Activated CD8-positive, alpha-beta memory T cell treated with anti-CD3 and anti-CD28 coated beads, Interleukin-2, amount 50 U/mL, for 24 hours (primary cell): ENCODE results near the gene TBC1D9.
"Not testable (repeated sequence)": the region's sequence is repeated elsewhere in the genome, so short reads cannot be mapped to it uniquely, and the experiment has no call there.

Source experiments
- DNase-seq: peaks from one replicate; pipeline ENCODE4 v3.0.0-alpha.2; 2020; ENCODE audit errors: extremely low read depth

Gene TBC1D9

DNA sequence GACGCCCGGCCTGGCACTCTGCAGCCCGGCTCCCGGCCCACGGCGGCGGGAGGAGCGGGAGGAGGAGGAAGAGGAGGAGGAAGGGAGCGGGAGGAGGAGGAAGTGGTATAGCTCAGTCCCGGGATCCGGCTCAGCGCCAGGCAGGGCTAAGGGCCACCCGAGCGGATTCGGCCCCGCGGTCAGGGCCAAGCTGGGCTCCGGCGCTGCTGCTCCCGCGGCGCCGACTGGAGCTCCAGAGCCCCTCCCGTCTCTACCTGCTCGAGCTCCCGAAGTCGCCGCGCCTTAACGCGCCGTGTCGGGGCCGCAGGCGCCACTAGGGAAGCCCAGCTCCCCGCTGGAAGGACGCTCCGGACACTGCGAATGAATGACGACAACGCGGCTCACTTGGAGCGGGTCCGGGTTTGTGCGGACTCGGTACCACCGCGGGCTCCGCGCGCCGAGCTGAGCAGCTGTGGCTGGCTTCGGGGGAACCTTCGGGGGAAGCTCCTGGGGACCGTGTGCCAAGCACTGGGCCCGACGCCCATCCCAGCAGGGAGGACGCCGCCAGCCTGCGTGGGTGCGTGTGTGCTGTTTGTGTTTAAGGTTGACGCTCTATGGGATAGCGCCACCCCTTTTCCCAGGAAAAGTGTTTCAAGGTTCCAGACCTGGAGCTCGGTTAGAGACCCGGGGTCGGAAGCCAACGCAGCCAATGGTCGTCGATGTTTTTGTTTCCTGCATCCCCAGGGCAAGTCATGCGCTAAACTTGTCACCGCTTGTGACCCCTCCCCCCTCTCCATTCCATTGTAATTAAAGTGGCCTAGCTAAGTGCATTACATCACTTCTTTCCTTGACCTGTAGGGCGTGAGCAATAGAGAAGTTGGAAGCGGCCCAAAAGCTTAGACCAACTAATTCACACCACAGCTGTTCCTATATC, at the start of gene TBC1D9:
TSS of gene TBC1D9 (minus strand) at position 67 of the 913 bp plus-strand sequence. CDS start 340 bp downstream, outside the sequence.
- no peak for DNase-seq

DNA sequence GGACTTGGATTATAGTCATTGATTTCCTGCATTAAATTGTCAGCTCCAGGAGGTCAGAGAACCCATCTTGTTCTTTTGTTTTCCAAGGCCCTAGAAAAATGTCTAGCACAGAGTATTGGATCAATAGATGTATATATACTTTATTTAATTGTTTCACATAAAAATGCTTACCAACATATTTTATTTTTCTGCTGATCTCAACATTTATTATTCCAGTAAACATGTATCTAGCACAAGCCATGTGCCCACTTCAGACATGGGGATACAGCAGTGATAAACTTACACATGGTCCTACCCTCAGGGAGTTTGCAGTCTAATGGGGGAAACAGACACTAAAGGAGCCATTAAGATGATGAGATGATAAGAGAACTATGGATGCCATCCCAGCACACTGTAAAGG, 49.1 kb upstream of the TBC1D9 start:
- DNase-seq: no peak

DNA sequence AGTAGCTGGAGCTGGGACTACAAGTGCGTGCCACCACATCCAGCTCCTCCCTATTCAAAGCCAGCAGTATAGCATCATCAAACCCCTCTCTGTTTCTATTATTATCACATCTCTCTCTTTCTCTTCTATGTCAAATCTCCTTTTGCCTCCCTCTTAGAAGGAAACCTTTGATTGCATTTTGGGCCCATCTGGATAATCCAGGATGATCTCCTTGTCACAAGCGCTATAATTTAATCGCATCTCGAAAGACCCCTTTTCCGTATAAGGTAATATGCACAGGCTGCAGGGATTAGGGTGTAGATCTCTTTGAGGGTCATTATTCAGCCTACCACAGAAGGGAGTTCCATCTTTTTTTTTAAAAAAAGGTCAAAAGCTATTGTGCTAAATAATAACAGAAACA, 46.4 kb upstream of the TBC1D9 start:
- DNase-seq: no peak

DNA sequence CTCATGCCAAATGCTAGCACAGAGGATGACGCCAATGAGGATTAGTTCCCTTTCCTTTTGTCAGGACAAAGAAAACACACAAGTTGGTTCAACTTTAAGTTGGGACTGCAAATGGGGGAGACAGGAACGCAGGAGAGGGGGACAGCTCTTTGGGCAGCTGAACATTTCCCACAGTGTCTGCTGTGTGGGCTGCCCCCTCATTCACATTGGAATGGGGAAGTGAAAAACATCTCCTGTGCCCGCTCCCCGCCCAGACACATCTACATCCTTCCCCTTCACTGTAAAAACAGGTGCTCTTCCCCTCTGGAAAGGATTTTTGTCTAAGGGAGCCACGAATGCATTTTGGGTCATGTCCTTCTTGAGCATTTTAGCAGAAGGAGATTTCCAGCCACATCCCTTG, 44.5 kb upstream of the TBC1D9 start:
- DNase-seq: no peak

DNA sequence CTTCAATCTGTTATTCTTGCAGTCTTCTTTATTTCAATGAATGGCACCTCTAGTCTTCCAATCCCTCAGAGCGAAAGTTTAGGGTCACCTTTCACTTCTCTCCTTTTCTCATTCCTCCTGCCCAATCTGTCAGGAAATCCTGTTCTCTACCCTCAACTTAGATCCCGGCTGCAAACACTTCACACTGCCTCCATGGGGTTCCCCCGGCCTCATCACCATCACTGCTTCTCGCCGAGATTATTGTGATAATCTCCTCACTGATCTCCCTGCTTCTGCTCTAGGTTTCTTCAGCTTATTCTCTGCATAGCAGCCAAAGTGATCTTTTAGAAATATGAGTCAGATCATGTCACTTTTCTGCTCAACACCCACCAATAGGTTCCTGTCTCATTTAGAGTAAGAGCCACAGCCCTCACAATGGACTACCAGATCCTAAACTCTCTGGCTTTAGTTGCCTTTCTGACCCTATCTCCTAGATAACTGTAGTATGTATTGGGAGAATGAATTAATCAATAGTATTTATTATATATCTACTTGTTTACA, 43.6 kb upstream of the TBC1D9 start:
- DNase-seq: no peak

DNA sequence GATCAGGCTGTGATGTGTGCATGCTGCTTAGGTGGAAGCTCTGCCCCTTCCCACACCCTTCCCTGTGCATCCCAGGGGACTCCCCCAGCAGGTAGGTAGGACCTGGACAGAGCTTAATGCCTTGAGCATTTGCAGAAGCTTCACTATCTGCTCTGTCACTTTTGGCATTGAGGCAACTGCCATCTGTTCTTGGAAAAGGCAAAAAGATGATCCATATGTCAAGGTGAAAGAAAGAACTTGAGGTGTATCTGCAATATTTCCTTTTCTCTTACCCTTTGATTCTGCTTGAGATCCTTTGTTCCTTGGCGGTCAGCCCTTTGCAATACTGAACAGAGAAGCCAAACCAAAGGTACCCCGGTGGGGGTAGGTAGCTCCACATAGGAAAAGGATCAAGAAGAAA, 37.1 kb upstream of the TBC1D9 start:
- no peak for DNase-seq

DNA sequence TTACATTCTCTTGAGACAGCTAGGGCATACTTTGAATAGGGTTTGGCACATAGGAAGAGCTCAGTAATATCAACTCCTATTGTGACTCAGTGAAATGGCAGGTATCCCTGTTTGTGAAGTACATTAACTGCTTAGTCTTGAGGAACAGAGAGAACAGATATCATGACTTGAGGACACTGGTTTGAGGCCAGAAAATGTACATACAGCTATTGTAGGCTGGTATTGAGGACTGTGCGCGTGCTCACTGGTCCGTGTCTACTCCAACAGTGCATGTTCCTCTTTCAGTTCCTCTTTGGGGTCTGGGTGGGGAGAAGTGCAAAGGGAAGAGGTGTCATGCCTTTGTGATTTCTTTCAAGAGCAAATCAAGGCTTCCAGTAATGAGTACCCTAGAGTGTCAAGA, 34.6 kb upstream of the TBC1D9 start:
- no peak for DNase-seq

DNA sequence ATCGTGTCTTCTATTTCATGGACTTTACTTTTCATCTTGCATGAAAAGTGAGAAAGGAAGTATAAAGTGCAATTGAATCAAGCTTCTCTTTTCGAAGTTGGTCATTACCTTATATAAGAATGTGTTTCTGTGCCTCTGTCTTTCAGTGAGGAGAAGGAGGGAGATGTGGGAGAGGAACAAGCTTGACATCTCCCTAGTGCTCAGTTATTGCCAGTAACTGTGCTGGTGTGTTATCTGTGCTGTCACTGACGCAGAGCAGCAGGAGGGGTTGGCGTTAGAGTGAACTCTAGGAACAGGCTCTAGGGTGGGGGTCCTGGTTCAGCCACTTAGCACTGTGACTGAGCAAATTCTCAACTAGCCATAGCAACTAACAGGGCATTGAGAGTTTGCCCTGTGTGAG, 34.0 kb upstream of the TBC1D9 start:
- no peak for DNase-seq

DNA sequence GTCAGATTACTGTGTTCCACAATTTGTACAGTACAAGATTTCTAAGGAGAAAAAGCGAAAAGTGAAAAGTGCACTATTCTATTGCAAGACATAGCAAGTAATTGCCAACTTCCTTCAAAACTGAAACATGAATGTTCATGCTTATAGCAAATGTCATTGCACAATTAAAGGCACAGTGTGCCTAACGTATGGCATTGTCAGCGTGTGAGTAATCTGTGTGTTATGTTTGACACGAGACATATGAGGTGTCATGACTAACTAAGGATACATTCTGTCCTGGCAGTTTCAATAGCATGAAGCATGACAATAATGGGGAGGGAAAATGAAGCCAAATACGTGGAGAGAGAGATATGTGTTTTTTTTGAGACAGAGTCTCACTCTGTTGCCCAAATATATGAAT, 33.6 kb upstream of the TBC1D9 start:
- no peak for DNase-seq

DNA sequence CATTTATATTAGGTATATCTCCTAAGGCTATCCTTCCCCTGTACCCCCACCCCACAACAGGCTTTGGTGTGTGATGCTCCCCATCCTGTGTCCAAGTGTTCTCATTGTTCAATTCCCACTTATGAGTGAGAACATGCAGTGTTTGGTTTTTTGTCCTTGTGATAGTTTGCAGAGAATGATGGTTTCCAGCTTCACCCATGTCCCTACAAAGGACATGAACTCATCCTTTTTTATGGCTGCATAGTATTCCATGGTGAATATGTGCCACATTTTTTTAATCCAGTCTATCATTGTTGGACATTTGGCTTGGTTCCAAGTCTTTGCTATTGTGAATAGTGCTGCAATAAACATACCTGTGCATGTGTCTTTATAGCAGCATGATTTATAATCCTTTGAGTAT, 26.6 kb upstream of the TBC1D9 start:
- not testable (repeated sequence) for DNase-seq

DNA sequence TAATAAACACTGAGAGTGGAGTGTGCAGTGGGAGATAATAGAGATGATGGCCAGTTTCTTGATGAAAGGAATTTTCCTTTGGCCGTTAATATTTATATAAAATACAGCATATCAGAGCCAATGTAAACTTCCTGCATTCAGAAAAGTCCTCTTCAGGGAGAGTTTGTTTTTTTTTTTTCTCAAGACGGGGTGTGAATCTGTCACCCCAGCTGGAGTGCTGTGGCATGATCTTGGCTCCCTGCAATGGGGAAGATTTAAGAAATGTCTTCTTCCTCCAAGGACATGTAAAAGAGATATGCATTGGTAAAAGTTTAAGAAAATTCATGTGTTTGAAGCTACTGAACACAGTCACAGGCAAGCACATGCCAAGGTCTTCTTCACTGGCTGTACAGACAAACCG, 25.4 kb upstream of the TBC1D9 start:
- no peak for DNase-seq

DNA sequence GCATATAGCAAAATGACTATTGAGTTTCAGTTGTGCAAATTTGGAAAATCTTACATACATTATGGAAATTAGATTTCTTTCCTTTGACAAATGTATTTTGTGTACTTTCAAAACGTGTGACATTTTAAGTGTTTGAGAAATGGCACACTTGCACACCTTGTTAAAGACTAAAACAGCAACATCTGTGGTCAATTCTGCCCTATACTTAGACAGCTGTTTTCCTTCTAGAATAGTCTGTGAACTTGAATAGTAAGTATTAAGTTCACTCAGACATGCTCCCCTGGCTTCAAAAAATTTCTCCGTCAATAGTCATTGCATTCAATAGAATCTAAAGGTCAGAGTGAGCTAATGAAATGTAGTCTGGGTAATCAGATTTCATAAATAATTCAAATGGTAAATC, 21.7 kb upstream of the TBC1D9 start:
- no peak for DNase-seq

DNA sequence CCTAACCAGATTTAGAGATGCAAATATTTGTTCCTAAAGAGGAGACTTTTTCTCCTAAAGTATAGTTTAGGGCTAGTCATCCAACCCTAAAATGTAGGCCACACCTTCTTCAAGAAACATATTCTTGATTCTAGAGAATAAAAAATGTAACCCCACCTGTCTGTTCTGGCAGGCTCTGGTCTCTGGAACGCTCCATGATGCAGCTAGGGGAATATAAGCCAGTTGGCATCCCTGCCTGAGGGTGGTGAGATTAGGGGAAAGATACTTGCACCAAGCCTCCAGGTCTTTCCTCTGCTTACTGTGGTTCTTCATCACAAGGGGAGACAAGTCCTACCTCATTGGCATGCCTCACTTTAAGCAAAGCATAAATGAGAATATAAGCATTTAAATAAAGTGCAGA, 21.2 kb upstream of the TBC1D9 start:
- DNase-seq: no peak

DNA sequence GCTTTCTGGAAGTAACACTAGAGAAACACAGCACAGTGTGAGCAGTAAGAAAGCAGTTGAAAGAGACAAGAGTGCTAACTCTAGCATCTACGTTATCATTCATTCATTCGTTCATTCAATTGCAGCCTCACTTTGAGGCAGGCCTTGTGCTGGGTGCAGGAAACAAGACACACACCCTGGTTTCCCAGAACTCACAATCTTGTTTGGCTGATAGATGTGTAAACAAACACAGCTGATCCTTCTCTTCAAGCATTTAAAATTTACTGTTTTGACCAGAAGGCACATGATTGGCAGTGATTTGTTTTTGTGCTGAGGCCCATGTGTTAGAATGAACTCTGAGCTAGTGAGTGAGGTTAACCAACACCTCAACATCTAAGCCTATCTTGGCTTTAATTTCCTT, 20.4 kb upstream of the TBC1D9 start:
- DNase-seq: no peak

DNA sequence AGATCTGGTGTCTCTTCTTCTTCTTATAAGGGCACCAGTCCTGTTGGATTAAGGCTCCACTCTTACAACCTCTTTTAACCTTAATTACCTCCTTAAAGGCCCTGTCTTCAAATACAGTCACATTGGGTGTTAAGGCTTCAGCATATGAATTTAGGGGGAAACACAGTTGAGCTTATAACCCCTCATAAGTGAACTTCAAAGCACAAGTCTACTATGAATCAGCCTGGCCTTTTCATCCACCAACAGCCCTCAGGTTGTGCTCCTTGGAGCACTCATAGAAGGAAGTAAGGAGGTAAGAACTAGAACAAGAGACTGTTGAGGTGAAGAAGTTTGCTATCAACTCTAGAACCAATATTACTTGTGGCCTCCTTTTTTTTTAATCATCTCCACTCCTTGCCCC, 18.8 kb upstream of the TBC1D9 start:
- DNase-seq: no peak

DNA sequence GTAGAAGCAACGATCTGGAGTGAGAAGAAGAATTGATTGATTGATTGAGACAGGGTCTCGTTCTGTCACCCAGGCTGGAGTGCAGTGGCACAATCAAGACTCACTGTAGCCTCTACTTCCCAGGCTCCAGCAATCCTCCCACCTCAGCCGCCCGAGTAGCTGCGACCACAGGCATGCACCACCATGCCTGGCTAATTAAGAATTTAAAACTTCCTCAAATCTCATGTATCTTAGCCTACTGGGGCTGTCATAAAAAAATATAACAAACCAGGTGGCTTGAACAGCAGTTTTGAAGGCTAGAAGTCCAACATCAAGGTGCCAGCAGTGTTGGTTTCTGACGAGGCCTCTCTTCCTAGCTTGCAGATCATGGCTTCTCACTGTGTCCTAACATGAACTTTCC, 18.3 kb upstream of the TBC1D9 start:
- no peak for DNase-seq

DNA sequence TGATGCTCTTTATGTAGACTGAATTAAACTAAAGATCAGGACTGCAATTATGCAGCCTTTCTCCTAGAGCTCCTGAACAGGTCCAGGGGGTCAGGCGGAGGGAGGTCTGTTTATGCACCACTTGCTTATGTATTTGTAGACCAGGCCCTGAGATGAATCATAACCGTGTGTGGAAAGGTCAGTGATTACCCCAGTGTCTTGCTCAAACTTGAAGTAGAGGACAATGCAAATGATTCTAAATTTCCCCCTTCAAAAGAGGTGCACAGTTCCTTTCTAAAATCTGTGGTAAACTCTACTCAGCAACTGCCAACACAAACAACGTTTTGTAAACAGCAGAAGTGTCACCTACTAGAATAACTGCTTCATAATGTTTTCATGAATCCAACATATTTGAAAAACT, 13.0 kb upstream of the TBC1D9 start:
- DNase-seq: no peak

DNA sequence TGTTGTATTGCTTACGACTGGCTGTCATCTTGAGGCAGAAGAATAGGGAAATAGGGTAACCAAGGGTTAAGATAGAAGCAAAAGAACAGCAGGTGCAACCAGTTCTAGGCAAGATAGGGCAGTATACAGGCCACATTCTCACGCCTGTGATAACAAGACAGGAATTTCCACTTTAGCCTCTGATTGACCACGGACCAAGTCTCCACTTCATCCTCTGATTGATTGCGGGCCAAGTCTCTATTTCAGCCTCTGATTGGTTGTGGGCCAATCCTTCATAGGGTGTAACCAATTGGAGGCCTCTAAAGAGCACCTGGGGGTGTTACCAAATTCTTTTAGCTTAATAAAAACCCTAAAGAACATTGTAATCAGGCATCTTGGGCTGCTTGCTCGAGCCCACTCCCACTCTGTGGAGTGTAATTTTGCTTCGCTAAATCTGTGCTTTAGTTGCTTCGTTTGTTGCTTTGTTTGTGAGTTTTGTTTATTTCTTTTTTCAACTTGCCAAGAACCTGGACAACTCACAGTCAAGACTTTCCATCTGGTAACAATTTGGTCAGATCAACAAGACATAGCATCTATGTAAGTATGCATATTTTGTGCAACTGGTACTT, 8.7 kb upstream of the TBC1D9 start:
- DNase-seq: no peak

DNA sequence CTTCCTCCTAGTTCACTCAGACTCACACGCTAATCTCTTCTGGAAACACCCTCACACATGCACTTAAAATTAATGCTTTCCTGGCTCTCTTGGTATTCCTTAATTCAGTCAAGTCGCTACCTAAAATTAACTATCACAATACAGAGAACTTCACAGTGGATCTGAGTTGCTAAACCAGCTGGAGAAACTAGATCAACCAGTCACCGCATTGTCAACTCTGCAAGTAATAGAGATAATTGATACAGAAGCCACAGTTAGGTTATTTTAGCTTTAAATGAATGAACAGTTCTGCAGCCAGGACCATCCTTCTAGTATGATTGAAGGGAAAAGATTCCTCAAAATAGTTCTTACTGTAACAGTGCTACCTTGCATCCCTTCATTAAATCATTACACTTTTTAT, 6.0 kb upstream of the TBC1D9 start:
- DNase-seq: no peak

DNA sequence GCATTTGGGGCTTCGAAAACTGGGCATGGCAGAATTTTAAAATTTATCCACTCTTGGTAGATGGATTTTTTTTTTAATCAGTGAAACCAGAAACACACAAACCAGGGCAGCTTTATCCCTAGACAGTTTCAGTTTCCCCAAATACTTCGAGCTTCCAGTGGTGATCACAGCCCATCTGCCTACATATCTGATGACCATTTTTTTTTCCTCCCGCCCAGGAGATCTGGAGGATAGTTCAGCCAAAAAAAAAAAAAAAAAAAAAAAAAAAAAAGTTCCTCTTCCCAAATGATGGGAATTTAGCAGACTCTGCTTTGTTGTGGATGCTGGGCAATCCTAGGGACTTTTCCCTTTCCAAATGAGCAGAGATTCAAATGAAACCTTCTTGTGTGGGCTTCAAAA, 1.0 kb upstream of the TBC1D9 start:
- DNase-seq: no peak

DNA sequence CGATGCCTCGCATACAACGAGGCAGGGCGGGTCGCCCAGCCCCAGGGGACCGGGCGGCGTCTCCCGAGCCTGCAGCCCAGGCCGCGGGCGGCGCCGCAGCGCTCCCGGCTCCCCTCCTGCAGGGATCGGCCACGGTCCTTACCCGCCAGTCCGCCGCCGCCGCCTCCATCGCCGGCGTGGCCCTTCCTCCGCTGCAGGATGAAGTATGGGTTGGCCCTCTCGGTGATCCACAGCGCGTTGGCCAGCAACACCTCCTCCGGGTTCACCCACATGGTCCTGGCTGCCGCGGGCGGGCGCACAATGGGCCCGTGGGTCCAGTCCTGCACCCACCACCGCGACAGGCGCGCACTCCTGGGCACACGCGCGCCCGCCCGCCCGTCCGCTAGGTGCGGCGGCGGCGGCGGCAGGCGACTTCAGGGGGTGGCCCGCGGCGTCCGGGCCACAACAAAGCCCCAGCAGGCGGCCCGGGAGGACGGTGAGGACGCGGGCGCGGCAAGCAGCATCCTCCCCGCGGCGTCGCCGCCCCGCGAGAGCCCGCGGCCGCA, 339 bp downstream of the TBC1D9 start:
- no peak for DNase-seq

DNA sequence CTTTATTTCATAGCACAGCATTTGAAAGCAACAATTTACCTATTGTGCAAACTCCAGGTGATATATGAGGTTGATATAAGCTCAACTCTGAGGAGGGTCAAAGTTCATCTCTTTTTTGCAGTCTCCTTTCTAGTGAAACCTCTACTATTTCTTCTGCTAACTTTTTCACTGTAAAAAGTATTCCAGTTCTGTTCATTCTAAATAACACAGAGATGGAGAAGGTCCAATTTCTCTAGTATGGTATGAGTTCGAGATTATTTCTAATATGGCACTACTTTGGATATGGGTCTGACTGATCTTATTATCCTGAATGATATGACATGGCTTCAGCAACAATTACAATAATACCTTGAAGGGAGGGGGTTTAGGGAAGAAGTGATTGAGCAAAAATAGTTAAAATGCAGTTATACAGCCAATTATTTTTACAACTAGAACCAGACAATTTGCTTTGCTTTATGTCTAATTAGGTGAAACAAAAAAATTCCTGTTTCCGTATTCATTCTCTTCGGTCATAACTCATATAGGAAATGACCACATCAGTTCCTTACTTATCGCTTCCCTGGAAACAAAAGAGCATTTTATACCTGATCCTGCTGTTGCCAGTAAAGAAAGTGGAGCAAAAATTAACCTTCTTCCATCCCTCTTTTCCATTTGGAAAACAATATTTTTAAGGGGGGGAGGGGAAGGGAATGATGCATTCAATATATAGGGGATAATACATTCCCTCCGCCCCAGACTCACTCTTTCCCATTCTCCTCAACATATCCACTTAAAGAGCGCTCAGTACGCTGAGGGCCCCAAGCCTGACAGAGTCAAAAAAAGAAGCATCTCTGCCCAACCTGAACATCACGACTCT, 1.0 kb downstream of the TBC1D9 start:
- DNase-seq: no peak
